PFSK-1 (cell line): ENCODE results near the gene KCTD5.

Experiments used
- FOXP2 ChIP-seq: optimal IDR thresholded peaks from 2 replicates; pipeline ENCODE3; 2011; ENCODE audit warnings: borderline replicate concordance, control low read depth, inconsistent platforms; ENCODE audit not compliant: insufficient read depth; ENCODE audit errors: extremely low read length, extremely low read depth
- POLR2AphosphoS5 ChIP-seq: IDR thresholded peaks from 2 replicates; pipeline ENCODE4 v1.6.1; 2012; ENCODE audit warnings: low read depth, mild to moderate bottlenecking, control low read depth, low read length, moderate library complexity
- REST ChIP-seq, 2 experiments: IDR thresholded peaks; 2 replicates each; pipeline versions ENCODE4 v1.6.1 to v1.8.0; 2011 to 2012; ENCODE audit warnings: low read depth in 2 of 2, low read length in 2 of 2, control low read depth in 1 of 2, inconsistent platforms in 1 of 2, mild to moderate bottlenecking in 1 of 2, moderate library complexity in 1 of 2; ENCODE audit not compliant: insufficient read depth in 1 of 2
- SIN3A ChIP-seq: IDR thresholded peaks from 2 replicates; pipeline ENCODE4 v1.6.1; 2012; ENCODE audit warnings: mild to moderate bottlenecking, low read length, moderate library complexity, borderline replicate concordance; ENCODE audit not compliant: insufficient read depth
- TAF1 ChIP-seq: IDR thresholded peaks from 2 replicates; pipeline ENCODE4 v1.6.1; 2012; ENCODE audit warnings: low read length, control low read depth, borderline replicate concordance; ENCODE audit not compliant: insufficient read depth

The KCTD5 gene

DNA sequence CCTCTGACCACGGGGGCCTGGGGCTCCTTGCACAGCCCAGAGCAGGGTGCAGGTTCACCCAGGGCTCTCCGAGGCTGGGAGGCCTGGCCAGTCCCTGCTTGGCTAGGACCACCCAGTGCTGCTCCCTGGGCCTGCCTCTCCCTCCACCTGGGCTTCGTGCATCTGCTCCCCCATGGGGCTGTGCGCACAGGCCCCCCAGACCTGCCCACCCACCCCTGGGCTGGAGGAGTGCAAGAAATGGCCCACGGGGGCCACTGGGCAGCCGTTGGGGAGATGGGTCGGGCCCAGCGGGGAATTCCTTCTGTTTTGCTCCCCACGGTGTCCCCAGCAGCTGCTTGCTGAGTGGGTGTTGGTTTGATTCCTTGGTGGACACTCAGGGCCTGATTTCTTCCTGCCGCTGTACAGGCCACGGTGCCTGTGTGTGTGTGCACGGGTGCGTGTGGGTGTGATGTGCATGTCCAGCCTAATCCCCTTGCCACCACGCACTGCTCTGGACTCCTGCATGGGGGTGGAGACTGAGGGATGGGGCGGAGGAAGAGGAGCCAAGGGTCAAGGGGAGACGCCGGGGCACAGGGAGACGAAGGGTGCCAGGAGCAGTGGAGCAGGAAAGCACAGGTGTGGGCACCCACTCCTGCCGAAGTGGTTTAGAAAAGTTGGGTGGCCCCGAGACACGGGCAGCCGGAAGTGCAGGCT is 29.2 kb downstream of the KCTD5 start:
- TF ChIP-seq FOXP2 (no peak), TAF1 (no peak), SIN3A (no peak), REST (IDR thresholded peaks at IDR 0.05; ENCODE audit: insufficient read depth in 1 of 2, low read depth in 2 of 2, low read length in 2 of 2) (no peak), POLR2AphosphoS5 (no peak)

DNA sequence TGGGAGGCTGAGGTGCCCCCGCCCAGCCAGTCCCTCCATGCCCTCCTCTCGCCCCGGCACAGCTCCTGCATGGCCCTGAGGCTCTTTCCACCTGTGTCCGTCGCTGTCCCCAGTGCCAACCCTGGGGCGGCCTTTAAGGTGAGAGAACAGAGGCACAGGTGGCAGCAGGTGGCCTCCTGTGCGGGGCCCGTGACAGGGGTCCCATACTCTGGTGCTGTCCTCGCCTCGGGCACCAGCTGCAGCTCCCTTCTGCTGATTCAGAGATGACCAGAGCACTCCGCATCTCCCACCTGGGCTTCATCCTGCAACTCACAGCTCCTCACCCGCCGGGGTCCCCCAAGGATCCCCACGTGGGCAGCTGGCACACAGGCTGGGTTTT is 29.7 kb downstream of the KCTD5 start:
- TF ChIP-seq SIN3A (no peak), REST (IDR thresholded peaks at IDR 0.05; ENCODE audit: insufficient read depth in 1 of 2, low read depth in 2 of 2, low read length in 2 of 2) (no peak), TAF1 (no peak), POLR2AphosphoS5 (no peak), FOXP2 (no peak)

- no peak for TF ChIP-seq SIN3A
- no peak for TF ChIP-seq REST (IDR thresholded peaks at IDR 0.05; ENCODE audit: insufficient read depth in 1 of 2, low read depth in 2 of 2, low read length in 2 of 2)
- no peak for TF ChIP-seq POLR2AphosphoS5
- TF ChIP-seq TAF1: no peak
- TF ChIP-seq FOXP2: no peak
Measured at GRCh38 chr16:2712546-2712945, 30.2 kb downstream of the KCTD5 start.

DNA sequence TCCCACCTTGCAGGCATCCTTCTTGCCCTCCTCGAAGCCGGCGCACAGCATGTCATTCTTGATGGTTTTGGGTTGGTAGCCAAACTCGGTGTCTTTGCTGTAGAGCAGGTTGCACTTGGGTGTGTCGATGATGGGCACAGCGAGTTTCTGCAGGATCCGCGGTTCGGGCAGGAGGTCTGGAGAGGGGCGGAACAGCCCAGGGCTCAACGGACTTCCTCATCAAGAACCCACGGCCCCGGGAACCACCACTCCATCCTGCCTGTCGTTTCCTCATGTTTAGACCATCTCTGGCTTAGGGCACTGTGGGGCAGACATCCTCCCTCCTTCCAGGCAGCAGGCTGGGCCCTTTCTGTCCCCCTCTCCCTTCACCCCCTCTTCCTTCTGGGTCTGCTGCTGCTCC is 31.2 kb downstream of the KCTD5 start:
- TF ChIP-seq SIN3A (no peak), POLR2AphosphoS5 (no peak), REST (IDR thresholded peaks at IDR 0.05; ENCODE audit: insufficient read depth in 1 of 2, low read depth in 2 of 2, low read length in 2 of 2) (no peak), TAF1 (no peak), FOXP2 (no peak)
